GM12874 (cell line): ENCODE results near the gene VWA3B.

Experiments
- TF ChIP-seq, protein P1 (sequence below): IDR thresholded peaks from 2 replicates; pipeline ENCODE4 v1.5.1; 2011; ENCODE audit warnings: low read depth, mild to moderate bottlenecking, control low read depth, low read length, moderate library complexity; ENCODE audit not compliant: insufficient read depth

Gene VWA3B

DNA sequence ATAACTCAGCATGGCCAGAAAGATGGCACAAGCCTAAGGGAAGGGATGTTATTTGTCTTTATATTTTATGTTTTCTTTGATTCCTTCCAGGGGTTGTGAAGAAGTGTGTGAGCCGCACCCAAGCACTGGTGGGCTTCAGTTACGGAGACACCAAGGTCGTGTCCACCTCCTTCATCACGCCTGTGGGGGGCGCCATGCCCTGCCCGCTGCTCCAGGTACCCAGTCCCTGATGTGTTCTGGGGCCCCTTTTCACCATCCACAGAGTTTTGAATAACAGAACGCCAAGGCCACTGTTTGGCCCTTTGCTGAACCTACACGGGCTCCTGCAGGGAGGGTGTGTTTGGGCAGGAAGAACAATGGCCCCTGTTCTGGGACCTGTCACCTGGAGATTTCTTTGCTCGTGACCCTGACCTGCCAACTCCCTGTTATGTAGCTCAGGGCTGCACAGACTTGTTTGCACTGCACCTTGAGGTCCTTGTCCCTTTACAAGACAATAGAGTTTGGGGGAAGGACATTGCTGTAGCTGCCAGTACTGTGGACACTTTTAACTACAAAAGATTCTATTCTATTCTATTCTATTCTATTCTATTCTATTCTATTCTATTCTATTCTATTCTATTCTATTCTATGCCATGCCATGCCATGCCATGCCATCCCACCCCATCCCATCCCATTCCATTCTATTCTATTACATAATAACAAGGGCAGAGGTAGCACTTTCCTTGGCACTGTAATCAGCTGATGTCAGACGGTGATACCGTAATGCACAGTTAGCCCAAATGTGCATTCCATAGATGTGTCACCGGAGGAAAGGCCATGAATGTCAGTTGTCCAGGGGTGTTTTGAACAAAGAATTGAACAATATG lies 211.1 kb downstream of the VWA3B start:
- TF ChIP-seq, protein P1, sequence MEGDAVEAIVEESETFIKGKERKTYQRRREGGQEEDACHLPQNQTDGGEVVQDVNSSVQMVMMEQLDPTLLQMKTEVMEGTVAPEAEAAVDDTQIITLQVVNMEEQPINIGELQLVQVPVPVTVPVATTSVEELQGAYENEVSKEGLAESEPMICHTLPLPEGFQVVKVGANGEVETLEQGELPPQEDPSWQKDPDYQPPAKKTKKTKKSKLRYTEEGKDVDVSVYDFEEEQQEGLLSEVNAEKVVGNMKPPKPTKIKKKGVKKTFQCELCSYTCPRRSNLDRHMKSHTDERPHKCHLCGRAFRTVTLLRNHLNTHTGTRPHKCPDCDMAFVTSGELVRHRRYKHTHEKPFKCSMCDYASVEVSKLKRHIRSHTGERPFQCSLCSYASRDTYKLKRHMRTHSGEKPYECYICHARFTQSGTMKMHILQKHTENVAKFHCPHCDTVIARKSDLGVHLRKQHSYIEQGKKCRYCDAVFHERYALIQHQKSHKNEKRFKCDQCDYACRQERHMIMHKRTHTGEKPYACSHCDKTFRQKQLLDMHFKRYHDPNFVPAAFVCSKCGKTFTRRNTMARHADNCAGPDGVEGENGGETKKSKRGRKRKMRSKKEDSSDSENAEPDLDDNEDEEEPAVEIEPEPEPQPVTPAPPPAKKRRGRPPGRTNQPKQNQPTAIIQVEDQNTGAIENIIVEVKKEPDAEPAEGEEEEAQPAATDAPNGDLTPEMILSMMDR, result no peak

- TF ChIP-seq, protein P1, result no peak
Observed at GRCh38 chr2:98298683-98299164, 211.8 kb downstream of the VWA3B start.

DNA sequence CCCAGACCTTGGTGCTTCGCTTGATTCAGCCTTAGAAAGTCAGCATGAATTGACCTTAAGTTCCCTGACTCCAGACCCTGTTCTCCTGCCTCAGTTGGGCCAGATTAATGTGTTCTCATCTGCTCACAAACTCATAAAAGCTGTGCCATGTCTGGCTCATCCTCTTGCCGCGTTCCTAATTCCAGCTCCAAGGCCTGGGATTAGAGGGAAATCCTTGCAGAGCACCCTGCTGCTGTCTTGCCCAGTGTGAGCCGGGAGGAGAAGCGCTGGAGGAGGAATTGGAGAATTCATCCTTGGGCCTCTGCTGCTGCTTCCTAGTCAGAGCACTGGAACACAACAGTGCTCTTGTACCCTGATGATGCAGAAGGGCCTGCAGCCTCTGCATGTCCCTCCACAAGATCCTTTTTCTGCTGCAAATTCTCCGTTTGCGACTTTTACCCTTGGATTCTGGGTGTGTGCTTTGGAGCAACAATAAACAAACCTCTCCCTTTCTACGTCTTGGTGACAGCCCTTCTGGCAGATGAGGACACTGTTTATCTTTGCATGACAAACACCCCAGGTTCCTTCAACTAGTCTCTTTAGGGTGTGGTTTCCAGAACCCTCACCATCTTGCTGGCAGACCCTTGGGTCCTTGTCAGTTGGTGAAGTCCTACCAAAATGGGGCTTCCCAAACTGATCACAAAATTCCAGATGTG lies 212.4 kb downstream of the VWA3B start:
- TF ChIP-seq, protein P1, result no peak

DNA sequence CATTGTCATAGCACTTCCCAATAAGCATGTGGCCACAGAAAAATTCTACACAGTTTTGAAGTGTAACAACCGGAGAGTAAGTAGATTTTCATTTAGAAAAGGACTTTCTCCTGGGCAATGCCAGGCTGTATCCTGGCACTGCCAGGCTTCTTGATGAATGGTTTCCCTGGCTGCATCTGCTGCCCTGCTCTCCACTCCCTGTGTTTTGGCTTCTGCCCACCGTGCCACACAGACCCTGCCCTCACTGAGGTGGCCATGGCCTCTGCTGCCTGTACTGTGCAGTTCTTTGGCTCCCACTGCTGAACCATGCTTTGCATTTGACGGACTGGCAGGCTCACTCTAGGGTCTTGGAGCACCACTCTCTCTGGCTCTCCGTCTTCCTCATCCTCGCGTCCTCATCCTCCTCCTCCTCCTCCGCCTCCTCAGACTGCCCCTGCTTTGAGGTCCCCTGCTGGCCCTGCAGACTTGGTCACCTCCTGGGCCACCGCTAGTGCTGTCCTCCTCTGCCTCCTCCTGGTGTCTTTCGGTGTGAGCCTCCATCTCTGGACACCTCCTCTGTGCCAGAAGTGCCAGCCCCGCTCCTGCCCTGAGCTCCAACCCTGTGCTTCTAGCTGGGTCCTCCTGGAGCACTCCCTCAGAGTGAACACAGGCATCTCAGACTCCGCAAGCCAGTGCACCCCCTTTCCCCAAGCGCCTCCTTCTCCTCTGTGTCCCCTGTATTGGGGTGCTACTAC lies 213.3 kb downstream of the VWA3B start:
- TF ChIP-seq, protein P1, result no peak

- TF ChIP-seq, protein P1, result no peak
Observed at GRCh38 chr2:98301469-98301868, 214.5 kb downstream of the VWA3B start.

DNA sequence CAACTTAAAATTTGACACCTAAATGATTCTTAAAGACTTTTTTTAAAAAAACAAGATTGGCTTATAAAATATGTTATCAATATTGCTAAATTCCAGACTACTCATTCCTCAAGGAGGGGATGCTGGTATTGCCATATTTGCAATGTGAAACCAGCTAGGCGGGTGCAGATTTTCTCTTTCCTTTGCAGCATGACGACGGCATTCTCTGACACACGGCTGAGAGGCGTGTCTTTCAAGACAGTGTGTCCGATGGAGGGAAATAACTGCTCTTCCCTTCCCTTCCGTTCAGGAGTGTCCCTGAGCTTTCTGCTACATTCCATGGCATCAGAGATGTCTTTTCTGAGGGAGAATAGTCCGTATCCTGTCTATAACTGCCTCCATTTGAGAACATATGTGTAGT lies 221.1 kb downstream of the VWA3B start:
- TF ChIP-seq, protein P1, result no peak

DNA sequence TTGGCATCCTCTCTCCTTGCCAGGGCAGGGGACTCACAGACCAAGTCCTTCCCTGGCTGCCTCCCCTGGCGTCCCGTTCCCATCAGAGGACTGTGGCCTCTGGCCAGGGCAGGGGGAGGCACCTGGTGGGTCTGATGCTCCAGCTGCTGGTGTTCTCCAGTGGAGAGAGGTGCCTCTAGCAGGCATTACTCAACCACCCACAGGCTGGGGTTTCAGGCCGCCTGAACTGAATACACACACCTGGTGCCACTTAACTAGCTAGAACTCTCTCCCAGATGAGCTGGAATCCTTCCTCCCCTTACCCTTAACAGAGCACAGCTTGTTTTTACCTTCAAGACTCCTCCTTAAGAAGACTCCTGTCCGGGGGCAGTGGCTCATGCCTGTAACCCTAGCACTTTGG lies 221.6 kb downstream of the VWA3B start:
- TF ChIP-seq, protein P1, result no peak
